Activated T-cell treated with anti-CD3 and anti-CD28 coated beads for 4 hours (primary cell): ENCODE results near the gene ZNF888.
"Not testable (repeated sequence)": the region's sequence is repeated elsewhere in the genome, so short reads cannot be mapped to it uniquely, and the experiment has no call there.

Experiments
- DNase-seq: peaks from one replicate; pipeline ENCODE4 v3.0.0-alpha.2; 2020

Gene ZNF888

DNA sequence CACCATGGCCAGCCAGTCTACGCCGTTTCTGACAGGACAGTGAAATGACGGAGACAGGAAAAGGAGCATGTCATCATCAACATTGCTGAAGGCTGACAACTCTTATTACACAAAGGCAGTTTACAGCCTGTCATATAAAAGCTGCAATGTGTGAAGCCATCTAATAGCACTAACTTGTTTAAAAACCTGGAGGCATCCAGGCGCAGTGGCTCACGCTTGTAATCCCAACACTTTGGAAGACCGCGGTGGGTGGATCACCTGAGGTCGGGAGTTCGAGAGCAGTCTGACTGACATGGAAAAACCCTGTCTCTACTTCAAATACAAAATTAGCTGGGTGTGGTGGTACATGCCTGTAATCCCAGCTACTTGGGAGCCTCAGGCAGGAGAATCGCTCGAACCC is 55.2 kb downstream of the ZNF888 start:
- DNase-seq, result not testable (repeated sequence)

DNA sequence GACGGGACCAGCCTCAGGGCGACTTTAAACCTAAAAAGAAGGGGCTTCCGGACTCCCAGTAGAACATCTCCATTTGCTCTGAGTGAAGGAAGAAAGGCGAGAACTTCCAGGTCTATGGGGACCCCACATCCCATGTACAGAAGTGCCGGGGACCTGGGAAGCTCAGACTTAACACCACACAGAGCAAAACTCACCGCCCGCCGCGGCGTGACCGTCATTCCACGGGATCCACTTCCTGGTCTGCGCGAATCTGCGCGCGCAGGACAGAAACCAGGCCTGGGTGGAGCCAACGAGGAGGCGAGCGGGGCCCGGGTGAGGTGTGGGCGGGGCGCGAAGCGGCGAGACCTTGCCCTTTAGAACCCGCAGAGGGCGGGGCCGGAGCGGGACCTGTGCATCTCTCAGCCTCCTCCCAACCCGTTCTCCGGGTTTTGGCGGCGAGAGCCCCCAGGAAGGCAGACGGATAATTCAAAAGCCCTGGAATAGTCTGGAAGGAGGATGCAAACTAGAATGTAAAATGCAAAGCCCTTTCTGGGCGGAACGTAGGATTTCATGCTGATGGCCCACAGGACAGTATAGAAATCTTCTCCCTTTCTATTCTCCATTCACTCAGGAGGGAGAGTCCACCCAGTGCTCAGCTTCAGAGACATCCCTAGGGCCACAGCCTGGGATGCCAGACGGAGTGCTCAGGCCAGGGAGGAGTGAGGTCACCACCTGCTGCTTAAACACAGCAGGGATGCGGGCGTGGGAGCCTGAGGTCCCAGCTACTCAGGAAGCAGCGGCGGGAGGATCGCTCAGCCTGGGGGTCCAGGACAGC is 65.6 kb downstream of the ZNF888 start, which contains the start of gene ZNF468:
Gene ZNF468, minus strand, starts transcription at position 242 of the 814 bp plus-strand sequence. CDS start 3,347 bp downstream, outside the sequence.
- DNase-seq, result peak; percentile 48

DNA sequence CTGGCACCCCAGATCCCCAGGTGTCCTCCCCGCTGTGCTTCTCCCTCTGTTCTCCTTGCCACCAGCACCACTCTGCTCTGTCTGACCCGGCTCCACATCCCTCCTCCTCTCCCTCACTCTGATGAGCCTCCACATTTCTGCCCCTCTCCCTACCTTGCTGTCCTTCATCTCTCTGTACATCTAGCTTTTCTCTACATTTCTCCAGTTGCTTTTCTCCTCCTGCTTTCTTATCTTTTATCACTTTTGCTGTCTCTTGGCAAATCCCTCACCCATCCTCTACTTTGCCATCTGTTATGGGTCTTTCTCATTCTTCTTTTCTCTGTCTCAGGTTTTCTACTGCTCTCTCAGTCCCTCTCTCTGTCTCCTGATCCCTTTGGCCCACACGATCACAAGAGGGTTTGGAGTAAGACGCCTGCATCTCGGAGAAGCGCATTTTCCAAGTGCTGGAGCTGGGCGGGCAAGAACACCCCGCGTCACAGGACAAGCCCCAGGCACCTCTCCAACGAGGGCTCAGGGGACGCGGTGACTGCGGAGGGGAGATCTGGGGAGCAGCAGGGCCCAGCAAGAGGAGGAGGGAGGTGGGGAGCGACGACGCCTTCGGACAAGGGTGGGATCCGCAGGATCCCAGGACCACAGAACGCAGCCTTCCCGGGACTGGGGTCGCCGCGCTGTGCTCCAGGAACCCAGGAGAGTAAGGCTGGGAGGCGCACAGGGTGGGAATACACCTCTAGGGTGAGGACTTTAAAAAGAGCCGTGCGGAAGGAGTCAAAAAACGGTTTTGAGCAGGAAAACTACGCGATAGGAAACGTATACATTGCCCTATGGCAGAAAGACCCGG is 66.5 kb downstream of the ZNF888 start:
- not testable (repeated sequence) for DNase-seq
